Tibial nerve (tissue), 4 donors: ENCODE data around the gene MYCBPAP. TPM values are rescaled to one million over a fixed set of nuclear protein-coding genes. Genes with fewer than 3 reads are reported as not detected.

ENCODE experiments used
- DNase-seq, 2 donors: peaks; one replicate each; pipeline ENCODE4 v3.0.0-alpha.2; 2019; ENCODE audit warnings: low spot score in 2 of 2
- H3K27ac ChIP-seq, 4 donors: fragments of 200-600 bp; sonication (generic) in 3 of 4; one replicate each; pipeline ENCODE4 v1.5.1; 2017 to 2019; ENCODE audit warnings: mild to moderate bottlenecking in 1 of 4
- H3K27me3 ChIP-seq, 2 donors: fragments of 200-600 bp; sonication (generic) in 1 of 2; one replicate each; pipeline versions ENCODE4 v1.5.1 to v1.6.0; 2017 to 2019
- H3K36me3 ChIP-seq, 3 donors: fragments of 200-600 bp; sonication (generic); one replicate each; pipeline ENCODE4 v1.5.1; 2018 to 2019
- H3K4me1 ChIP-seq, 4 donors: fragments of 200-600 bp; sonication (generic) in 3 of 4; one replicate each; pipeline ENCODE4 v1.5.1; 2017 to 2019
- H3K4me3 ChIP-seq, 4 donors: fragments of 200-600 bp; sonication (generic) in 3 of 4; one replicate each; pipeline ENCODE4 v1.5.1; 2017 to 2019; ENCODE audit warnings: mild to moderate bottlenecking in 1 of 4, moderate library complexity in 1 of 4
- H3K9me3 ChIP-seq, 4 donors: fragments of 200-600 bp; sonication (generic) in 3 of 4; one replicate each; pipeline ENCODE4 v1.5.1; 2017 to 2019
- CTCF ChIP-seq, 5 experiments: fragments of 200-600 bp in 3 of 5; fragments of 450-650 bp in 2 of 5; sonication (generic) in 3 of 5; IDR thresholded peaks; one replicate each; pipeline ENCODE4 v1.5.1; 2016 to 2019; ENCODE audit warnings: antibody characterized with exemption in 5 of 5, mild to moderate bottlenecking in 3 of 5, moderate library complexity in 2 of 5
- EP300 ChIP-seq, 2 donors: sonication (generic); formaldehyde crosslinking; IDR thresholded peaks; one replicate each; pipeline ENCODE4 v1.6.1; 2017; ENCODE audit warnings: antibody characterized with exemption in 2 of 2, mild to moderate bottlenecking in 1 of 2
- POLR2A ChIP-seq, 2 donors: fragments of 450-650 bp; IDR thresholded peaks; one replicate each; pipeline ENCODE4 v1.6.1; 2017; ENCODE audit warnings: antibody characterized with exemption in 2 of 2, mild to moderate bottlenecking in 2 of 2, moderate library complexity in 2 of 2
- WGBS, 2 donors: methylation state at CpG; one replicate each; pipeline ENCODE4 v1.1.5; 2018; 5-methylcytosine and 5-hydroxymethylcytosine counted together
- total RNA-seq, 4 donors: library from RNA; depleted of rRNA; stranded (reverse); fragments of >200 nt; gene quantifications; one replicate each; pipeline ENCODE4 v1.1.0, GENCODE V29; 2016

MYCBPAP gene
- total RNA-seq, 4 donors from 2014 or later: 1.2 to 6.8 (median 4.0) TPM

- 81 to 94% methylated on average over 8 to 11 of the region's 11 CpGs for WGBS, 2 donors
- peak overlapping the region; percentile 55 to 88 (median 80) for H3K27ac ChIP-seq
- peaks cover 0 to 42% (median 15%) of the 10 kb centered on the region in 4 donors for H3K4me1 ChIP-seq
- TF ChIP-seq POLR2A (IDR thresholded peaks at IDR 0.05) (no peak), EP300 (IDR thresholded peaks at IDR 0.05) (no peak), CTCF (IDR thresholded peaks at IDR 0.05) (no peak)
- no peaks in the 10 kb centered on the region for H3K9me3 ChIP-seq
- no peaks in the 10 kb centered on the region for H3K36me3 ChIP-seq
- H3K4me3 ChIP-seq: peak overlapping the region in 1 of 4 donors; percentile 76
- H3K27me3 ChIP-seq: no peaks in the 10 kb centered on the region
- DNase-seq: no peak
Measured at GRCh38 chr17:50540560-50541401, 32.5 kb downstream of the MYCBPAP start.

GRCh38 chr17:50541402-50541715, 33.1 kb downstream of the MYCBPAP start:
- 60 to 66% methylated on average over 9 of the region's 9 CpGs for WGBS, 2 donors
- TF ChIP-seq EP300 (IDR thresholded peaks at IDR 0.05) (no peak), CTCF (IDR thresholded peaks at IDR 0.05) (no peak), POLR2A (IDR thresholded peaks at IDR 0.05) (no peak)

GRCh38 chr17:50541716-50542688, 33.8 kb downstream of the MYCBPAP start:
- H3K27ac ChIP-seq: peak overlapping the region; percentile 66 to 88 (median 80)
- peaks cover 0 to 49% (median 17%) of the 10 kb centered on the region in 4 donors for H3K4me1 ChIP-seq
- DNase-seq: peak; percentile 75 to 79
- peak overlapping the region; percentile 54 to 76 (median 63) for H3K4me3 ChIP-seq
- TF ChIP-seq EP300 (IDR thresholded peaks at IDR 0.05) (peak in 1 of 2 donors; percentile 67), CTCF (IDR thresholded peaks at IDR 0.05) (peak in 3 of 5 experiments; percentile 21 to 51 (median 30)), POLR2A (IDR thresholded peaks at IDR 0.05) (peak; percentile 27 to 67)
- WGBS, 2 donors: 2% methylated on average over 40 to 62 of the region's 82 CpGs
- no peaks in the 10 kb centered on the region for H3K36me3 ChIP-seq
- no peaks in the 10 kb centered on the region for H3K27me3 ChIP-seq
- no peaks in the 10 kb centered on the region for H3K9me3 ChIP-seq

More at GRCh38 chr17:50541402-50541715, 33.1 kb downstream of the MYCBPAP start:
- peak overlapping the region; percentile 54 to 76 (median 63) for H3K4me3 ChIP-seq
- H3K27me3 ChIP-seq: no peaks in the 10 kb centered on the region
- H3K27ac ChIP-seq: peak overlapping the region; percentile 55 to 88 (median 80)
- H3K4me1 ChIP-seq: peaks cover 0 to 43% (median 15%) of the 10 kb centered on the region in 4 donors
- DNase-seq: no peak
- no peaks in the 10 kb centered on the region for H3K9me3 ChIP-seq
- no peaks in the 10 kb centered on the region for H3K36me3 ChIP-seq

- Histone ChIP-seq H3K9me3 (no peaks in the 10 kb centered on the region), H3K4me3 (peak overlapping the region in 3 of 4 donors; percentile 61 to 76 (median 65)), H3K27me3 (no peaks in the 10 kb centered on the region), H3K4me1 (peaks cover 0 to 58% (median 25%) of the 10 kb centered on the region in 4 donors), H3K27ac (peak overlapping the region in 3 of 4 donors; percentile 80 to 88 (median 81)), H3K36me3 (no peaks in the 10 kb centered on the region)
- DNase-seq: no peak
- TF ChIP-seq POLR2A (IDR thresholded peaks at IDR 0.05) (no peak), CTCF (IDR thresholded peaks at IDR 0.05) (no peak), EP300 (IDR thresholded peaks at IDR 0.05) (no peak)
- WGBS, 2 donors: 81 to 84% methylated on average over 16 of the region's 16 CpGs
Measured at GRCh38 chr17:50542795-50543774, 34.8 kb downstream of the MYCBPAP start.
